NCI-H2196 treated with DMSO at 0.1 percent for 48 hours (cell line): ENCODE data around the gene LBHD2.
A peak's percentile ranks its signal among the peaks of the same experiment; 100 is the strongest.

Experiments used
- DNase-seq: peaks from one replicate; lab custom pipeline; 2025; ENCODE audit not compliant: unreplicated experiment; lab: John Stamatoyannopoulos, UW

The LBHD2 gene

DNA sequence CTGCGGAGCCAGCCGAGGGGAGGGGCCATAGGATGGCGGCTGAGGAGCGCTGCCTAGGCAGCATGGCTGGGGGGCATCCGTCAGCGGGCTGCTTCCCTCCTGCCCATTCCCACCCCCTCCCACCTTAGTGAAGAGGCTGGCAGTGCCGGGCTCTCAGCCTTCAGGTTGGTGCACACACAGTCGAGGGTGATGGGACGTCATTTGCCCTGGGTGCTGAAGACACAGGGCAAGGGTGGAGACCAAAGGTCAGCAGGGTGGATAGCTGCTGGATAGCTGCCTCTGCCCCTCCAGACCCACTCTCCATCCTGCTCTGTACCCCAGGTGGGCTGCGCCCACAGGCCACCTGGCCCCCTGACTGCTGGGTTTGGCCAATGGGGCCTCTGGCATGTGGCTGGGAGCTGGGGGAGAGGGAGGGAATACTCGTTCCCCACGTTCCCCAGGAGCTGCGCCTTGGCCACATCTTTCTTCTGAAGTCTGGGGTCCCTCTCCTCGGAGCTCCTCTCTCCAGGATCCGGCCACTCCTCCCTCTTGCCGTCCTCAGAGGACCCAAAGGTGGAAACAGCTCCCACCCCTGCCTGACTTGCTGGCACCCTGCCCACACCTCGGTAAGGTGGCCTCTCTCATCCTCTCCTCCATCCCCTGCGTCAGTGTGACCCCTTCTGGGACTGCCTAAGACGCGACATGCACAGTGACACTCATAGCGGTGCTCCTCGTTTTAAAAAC is 15.5 kb upstream of the LBHD2 start:
- no peak for DNase-seq

DNA sequence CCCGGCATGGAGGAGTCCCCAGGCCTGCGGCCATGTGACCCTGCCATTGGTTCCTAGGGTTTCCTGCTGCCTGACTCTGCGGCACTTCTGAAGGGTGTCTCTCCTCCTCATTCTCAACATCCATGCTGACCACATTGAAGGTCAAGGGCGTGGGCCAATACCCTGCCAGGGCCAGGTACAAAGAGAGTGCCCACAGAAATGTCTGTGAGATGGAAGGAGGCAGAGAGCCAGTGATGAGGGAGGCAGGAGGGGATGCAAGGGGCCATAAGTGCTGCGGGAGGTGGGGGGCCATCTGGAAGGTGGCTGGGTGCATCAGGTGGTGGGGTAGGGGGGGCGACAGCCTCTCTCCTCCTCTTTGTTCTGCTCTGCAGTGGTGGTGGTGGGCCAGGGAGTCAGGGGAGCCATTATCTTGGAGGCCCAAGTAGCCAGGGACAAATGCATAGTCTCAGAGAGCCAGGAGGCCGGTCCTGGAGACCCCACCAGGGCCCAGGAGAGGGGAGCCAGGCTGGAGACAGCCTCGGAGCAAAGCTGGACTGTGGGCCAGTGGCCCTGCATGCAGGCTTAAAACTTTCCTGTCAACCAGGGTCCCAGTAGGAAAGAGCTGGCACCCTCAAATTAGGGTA is 13.6 kb upstream of the LBHD2 start:
- DNase-seq: no peak

DNA sequence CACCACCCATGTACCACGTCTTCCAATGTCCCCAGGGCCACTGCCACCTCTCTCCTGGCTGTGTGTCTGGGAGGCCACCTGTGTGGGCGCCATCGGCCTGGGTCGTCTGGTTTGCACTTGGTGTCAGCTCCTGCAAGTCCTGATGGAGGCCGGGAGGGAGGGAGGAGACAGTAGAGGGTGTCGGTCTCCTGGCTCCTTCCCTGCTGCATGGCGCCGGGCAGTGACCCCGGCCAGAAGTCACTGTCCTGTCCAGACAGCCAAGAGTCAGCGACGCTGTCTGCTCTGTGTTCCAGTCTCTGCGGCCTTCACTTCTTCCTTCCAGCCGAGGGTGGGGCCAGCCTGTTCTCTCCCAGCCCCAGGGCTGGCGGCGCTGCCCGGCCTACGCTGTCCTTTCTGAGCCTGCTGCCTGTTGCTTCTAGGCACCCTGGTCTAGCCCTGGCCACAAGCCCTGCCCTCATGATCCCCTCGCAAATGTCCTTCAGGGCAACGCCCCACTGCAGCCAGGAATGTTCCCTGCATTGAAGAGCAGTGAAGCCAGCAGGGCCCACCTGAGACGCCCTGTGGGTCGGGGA is 13.0 kb upstream of the LBHD2 start:
- no peak for DNase-seq

DNA sequence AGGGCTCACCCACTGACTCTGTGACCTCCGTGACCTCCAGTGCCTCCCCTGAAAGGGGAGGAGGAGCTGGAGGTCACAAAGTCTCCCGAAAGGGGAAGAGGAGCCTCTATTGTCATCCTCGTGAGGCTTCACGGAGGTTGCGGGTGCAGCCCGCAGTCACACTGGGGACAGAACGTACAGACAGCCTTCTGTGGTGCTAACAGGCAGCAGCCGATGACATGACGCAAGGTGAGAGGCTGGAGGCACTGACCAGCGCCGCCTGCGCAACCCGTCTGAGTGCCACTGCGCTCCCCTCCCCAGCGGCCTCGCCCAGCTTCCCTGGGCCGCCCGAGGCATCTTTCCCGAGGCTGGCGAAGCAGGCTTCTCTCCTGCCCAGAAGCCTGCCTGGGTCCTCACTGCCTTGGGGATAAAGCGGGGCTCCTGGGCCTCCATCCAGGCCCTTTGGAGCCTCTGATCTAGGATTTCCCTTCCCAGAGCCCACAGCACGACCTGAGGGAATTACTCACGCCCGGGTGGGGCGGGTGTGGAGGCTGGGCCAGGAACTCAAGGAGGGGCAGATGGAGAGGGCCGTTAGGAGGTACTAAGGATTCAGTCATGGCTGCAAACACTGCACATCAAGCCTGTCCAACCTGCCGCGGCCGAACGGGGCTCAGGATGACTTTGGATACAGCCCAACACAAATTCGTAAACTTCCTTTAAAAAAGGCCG is 12.3 kb upstream of the LBHD2 start:
- no peak for DNase-seq

DNA sequence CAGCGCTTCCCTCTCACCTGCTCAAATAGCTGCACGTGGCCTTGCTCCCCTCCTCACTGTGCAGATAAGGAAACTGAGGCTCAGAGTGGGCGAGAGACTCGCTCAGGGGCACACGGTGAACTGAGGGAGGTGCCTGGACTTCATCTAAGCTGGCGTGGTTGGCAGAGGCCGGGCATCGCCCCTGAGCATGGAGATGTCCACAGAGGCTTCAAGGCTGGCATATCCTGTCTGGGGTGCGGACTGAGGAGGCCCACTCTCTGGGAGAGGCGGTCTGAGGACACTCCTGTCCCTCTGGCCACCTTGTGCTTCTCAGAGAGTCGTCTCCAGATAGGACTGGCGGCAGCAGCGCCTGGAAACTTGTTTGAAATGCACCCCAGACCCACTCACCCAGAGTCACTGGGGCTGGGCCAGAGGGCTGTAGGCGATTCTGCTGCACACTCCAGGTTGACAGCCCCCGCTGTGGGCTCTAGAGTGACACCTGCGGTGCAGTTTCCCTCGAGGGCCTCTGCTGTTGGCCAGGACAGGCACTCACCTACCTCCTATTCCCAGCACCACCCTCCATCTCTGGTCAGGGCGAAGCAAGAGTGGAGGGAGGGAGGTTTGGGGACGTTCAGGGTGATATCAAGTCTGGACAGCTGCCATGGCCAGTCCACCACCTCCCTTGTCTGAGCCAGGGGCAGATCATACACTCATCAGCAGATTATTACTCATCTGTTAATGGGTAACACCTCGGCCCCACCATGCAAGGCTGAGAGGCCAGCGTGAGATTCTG is 11.2 kb upstream of the LBHD2 start:
- no peak for DNase-seq

DNA sequence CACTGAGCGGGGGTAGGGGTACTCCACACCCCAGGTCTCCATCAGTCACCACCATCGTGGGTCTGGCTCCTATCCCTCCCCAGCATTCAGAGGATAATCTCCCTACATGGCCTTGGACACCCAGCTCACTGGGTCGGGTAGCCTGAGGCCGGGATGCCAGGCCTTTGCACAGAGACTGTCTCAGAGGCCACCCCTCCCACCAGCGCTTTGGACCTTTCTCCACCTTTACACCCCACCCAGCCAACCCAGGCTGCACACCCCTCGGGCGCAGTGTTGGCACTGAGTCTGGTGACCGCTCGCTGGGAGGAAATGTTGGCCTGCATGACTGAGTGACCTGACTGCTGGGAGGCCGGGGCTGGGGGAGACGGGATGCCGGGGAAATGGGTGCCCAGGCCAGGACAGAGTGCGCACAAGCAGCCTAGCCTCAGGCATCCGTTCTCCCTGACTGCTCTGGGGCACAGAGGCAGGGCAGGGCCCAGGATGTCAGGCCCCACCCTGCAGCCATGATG is 10.6 kb upstream of the LBHD2 start:
- DNase-seq: no peak

DNA sequence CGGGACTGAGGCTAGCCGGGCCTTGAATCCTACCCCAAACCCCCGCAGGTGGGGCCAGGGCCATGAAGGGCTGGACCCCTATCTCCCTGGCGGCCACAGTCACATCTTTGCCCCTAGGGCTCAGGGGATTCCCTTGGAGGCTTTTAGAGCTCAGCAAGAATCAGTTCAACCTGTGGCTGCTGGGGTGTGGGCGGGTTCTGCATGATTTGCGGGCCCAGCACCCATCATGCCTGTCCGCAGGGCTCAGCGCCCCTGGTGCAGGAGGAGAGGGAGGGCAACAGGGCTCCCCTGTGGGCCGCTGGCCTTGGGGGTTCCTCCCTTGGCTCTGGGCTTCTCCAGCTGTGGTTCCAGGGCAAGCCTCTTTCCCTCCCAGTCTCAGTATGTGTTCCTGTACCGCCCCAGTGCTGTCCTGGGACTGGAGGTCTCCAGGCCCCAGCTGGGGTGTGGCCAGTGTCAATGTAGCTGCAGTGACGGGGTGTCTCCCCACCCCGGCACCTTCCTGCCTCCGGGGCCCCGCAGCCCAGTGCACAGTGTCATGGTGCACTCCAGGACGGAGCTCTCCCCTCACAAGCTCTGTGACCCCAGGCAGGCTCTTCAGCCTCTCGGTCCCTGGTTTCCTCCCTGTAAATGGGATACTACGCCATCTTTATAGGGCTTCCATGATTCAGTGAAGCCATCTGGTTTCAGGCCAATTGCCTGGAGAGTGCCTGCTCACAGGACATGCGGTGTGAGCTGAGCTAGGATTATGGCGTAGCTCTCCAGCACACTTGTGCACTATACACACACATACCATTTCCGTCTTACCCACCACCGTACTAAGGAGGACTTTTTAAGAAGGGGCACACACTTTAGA is 9.9 kb upstream of the LBHD2 start:
- DNase-seq: no peak

DNA sequence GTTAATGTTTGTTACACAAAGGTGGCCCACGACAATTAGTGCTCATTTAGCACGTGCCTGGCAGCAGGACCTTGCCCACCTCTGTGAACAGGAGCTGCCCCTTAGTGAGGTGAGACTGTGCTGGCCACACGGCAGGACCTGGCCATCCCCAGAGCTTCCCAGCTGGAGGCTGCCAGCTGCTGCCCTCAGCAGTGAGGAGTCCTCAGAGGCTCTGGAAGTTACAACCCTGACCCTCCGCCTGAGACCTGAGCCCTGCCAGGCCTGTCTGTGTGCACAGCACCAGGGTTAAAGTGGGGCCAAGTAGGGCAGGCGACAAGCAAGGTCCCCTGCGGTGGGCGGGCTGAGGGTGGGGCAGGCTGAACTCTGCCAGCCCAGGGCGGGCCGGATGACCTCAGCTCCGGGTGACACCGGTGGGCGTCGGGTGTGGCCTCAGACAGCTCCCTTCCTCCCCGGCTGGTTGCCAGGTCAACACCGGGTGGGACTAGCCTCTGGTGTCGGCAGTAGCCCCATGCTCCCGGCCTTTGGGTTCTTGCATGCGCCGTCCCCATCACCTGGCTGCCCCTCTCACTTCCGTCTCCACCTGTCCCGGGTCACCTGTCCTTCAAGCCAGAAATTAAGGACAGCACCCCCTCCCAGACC is 9.2 kb upstream of the LBHD2 start:
- DNase-seq: no peak

DNA sequence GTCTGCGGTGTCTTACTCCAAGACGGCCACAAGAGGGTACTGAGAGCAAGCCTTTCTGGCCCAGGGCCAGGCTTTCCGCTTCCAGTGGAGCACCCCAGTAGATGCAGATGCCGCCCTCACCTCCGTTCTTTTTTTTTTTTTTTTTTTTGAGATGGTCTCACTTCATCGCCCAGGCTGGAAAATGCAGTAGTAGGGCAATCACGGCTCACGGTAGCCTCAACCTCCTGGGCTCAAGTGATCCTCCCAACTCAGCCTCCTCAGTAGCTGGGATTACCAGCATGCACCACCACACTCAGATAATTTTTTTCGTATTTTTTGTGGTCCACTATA is 5.6 kb upstream of the LBHD2 start:
- peak; percentile 42 for DNase-seq

DNA sequence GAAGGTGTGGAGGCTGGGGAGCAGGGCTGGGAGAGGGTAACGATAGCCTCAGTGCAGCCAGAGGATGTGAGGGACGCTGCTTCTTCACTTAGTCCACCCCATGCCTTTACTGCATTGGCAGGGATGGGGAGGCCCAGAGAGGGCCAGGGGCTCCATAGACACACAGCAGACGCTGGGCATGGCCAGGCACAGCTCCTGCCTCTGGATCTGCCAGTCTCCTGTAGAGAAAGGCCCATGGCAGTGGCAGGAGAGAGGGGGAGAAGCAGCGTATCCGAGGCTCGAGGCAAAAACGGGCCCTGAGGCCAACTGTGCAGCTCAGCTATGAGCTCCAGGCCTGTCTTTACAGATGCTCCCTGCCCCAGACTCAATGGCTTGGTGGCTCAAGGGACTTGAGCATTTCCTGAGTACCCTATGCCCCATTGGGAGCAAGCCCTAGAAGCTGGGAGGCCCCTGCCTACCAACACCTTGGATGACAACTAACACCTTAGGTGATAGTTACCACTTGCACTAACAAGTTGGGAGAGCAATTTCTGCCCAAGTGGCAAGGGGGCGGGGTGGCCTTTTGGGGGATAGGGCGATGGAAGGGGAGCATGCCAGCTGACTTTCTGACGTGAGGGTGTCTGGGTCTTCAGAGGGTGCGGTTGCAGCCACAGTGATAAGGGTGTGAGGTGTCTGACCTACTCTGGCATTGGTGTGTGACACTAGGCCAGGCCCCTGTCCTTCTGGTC is 5.0 kb upstream of the LBHD2 start:
- DNase-seq: no peak

DNA sequence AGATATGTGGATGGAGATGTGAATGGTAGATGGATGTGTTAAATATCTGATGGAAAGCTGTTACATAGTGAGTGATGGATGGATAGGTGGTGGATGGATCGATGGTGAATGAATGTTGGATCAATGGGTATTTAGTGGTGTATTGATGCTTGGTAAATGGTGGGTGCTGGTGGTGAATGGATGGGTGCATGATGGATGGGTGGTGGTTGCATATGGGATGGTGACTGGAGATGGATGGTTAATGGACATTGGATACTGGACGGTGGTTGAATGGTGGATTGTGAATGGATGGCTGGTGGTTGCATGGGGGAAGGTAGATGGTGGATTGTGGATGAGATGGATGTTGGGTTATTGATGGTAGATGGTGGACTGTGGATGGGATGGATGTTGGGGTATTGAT is 2.1 kb upstream of the LBHD2 start:
- DNase-seq: no peak

DNA sequence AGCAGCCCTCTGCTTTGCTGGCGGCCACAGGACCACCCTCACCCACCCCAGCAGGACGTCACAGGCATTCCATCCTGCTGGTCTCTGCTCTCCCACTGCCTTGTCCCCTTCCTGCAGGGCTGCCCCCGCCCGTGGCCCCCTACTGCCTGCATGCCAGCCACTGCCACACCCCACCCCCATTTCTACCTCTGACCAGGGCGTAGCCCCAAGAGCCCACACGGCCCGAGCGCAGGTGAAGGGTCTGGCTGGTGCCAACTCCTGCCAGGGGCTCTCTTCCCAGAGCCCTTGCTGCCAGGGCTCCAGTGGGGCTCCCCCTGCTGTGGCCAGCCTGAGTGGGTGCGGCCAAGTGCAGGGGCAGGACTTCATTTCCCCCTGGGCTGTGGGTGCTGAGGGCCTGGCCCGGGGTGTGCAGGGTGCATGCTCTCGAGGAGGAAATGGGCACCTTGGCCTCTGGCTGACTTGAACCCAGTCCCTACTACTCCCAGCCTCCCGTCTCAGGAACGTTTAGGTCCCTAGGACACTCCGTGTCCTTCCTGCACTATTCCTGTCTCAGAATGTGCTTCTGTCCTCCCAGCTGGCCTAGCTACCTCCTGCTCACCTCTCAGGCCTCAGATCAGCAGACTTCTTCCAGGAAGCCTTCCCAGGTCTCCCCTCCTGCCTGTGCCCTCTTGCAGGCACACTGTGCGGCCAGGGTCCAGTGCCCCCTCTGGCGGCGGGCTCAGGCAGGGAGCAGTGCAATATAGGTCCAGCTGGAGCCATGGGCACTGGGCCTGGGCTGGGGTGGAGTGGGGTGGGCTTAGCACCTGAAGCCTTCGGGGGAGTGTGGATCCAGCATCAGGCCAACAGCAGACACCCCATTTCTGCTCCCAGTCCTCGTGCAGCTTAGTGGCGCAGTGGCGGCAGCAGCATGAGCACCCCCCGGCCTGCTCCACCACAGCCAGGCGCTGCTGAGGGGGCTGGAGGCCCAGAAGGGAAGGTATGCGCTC is 1.4 kb downstream of the LBHD2 start:
- DNase-seq: no peak

DNA sequence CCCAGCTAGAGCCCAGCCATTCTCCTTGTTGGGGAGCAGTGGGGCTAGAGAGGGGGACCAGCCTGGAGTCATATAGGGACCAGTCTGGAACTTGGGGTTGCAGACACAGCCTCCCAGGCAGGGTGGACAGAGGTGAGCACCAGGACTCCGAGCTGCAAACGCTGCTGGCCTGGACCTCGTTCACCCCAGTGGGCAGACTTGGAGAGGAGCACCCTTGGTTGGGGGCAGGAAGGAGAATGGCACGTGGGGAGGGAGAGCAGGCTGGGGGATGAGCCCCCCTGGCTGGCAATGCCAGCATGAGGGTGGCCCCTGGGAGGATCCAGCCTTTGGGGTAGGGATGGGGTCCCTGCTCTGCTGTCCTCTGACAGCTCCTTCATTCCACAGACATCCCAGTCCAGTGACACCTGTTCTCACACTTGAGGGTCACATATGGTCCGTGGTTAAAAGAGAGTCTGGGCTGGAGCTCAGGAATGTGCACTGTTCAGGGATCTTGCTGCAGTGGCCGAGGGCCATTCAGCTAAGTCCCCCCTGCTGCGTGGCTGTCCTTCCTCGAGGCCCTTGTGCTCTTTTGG is 2.8 kb downstream of the LBHD2 start:
- DNase-seq: no peak

DNA sequence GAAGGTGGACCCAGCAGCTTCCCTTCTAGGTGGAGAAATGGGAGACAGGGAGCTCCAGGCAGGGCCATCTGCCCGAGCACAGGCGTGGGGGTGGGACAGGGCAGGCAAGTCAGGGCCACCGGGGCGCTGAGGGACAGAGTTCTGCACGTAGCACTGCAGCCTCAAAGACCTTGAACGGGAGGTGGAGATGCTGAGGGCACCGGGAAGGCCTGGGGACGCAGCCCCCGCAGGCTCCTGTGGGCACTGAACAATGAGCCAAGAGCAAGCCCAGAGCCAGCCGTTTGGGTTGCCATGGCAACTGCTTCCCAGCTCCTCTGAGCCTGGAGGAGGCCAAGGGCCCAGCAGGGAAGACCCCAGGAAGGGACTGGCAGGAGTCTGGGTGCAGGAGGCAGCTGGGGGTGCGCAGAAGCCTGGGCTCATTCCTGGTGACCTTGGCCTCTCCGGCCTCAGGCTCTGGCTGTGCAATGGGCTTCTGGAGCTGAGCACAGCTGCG is 3.4 kb downstream of the LBHD2 start:
- DNase-seq: no peak

DNA sequence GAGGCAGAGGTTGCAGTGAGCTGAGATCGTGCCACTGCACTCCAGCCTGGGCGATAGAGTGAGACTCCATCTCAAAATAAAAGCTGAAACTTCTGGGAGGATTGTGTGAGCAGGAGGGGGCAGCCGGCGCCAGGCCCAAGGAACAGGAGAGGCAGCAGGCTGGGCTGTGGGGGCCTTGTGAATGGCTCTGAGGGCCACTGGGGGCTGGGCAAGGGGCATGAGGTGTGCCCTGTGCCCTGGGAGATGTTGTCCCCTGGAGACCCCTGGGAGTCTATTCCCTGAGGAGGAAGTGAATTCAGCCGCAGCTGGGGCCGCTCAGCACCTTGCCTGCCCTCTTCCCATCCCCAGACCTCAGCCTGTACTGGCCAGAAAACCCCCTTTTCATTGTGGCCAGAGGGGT is 4.9 kb downstream of the LBHD2 start:
- no peak for DNase-seq

DNA sequence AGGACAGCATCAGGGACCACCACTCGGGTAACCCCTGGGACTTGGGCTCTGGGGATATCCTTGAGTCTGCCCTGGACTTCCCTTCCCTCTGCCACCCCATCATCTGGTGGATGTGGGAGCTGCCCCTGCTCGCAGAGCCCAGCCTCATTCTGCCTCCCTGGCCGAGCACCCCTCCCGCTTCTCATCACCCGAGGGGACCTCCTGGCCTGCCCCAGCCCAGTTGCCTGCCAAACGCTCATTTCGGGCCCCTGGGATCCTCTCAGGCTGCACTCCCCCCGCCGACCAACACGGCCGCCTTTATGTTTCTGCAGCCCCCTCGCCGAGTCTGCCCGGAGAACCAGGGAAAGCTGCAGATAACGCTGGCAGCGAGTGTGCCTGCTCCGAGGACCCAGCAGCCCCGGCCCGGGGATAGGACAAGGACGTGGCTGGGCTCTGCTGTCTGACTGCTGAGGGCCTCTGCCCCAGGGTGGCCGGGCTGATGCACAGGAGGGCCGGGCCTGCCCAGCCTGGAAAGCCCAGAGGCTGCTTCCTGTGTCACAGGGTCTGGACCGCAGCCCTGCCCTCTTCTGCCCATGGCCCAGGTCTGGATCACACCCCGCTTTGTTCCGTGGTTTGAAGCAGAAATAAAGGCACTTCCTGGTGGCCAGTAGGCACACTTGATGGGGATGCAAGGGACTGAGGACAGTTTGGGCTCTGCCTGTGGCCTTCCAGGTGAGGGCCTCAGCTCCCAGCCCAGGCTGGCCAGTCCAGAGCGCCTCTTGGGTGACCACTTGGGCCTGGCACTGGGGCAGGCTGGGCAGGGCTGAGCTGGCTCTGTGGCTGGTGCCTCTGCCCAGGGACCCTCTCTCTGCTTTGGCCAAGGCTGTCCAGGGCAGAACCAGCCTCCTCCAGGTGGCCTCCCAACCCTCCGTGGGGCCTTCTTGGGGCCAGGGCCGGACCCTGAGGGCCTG is 5.7 kb downstream of the LBHD2 start:
- DNase-seq: no peak
